GM04504 (cell line): ENCODE results near the gene SDK1.

Source experiments
- DNase-seq: peaks from one replicate; pipeline ENCODE4 v3.0.0-alpha.2; 2012; ENCODE audit warnings: low read depth

Gene SDK1

DNA sequence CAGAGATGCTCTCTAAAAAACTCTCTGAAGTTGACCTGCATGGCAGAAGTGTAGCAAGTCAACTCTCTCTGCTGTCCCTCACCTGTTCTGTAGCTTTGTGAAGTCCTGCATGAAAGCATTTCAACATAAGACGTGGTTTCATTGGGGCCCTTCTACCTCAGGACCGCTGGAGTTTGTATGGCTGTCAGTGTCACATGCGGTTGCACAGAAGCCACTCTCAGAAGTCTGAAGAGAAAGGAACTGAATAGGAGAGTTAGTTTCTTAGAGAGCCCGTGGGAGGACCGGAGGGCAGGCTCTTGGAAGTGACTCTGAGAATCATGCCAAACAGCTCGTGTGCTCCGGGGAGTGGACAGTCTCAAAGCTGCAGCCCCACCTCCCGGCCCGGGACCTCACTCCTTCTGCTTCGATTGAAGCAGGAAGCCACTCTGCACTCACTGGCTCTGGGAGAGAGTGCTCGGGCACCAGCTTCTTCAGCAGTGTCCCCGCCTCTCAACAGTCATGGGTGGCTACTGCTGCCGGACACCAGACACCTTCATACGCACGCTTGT lies 486.7 kb downstream of the SDK1 start:
- DNase-seq, result no peak

- DNase-seq, result no peak
Observed at GRCh38 chr7:3790803-3791202, 489.8 kb downstream of the SDK1 start.

- DNase-seq, result no peak
Observed at GRCh38 chr7:3791327-3791726, 490.3 kb downstream of the SDK1 start.

DNA sequence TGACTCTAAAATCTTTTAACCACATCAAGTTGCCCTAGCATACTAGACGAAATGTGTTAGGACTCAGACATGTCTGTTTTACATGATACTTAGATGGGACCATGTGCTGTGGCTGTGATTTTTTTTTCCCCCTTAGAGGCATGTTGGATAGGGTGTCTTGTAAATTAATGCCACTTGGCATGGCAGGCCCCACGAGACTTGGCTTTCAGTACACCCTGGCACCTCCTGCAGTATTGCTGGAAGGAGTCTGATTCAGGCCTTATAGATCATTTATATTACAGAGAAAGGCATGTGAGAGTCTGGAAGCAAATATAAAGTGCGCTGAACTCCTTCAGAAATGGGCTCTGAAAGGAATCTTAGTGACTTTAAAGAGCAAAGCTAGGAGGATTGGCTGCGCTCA lies 494.1 kb downstream of the SDK1 start:
- DNase-seq, result no peak

- no peak for DNase-seq
Observed at GRCh38 chr7:3795781-3796180, 494.7 kb downstream of the SDK1 start.

GRCh38 chr7:3805151-3805550 lies 504.1 kb downstream of the SDK1 start:
- no peak for DNase-seq

DNA sequence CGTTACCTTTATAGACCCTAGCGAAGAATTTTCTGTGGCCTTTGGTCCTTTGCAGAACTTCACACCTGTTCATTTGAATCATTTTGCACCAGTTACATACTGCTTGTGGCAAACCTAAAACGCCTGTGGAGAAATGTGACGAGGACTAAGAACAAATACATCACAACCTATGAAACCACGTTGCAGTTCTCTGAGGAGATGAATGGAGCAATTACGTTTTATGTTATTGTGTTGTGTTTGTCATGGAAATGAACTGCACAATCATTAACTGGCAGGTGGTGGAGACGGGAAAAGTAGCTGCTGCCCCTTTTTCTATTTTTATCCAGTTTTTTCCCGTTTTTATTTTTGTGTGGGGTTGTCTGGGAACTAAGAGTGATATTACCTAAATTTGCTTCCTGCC lies 505.5 kb downstream of the SDK1 start:
- no peak for DNase-seq

- DNase-seq, result no peak
Observed at GRCh38 chr7:3807824-3808223, 506.8 kb downstream of the SDK1 start.

- DNase-seq, result no peak
Observed at GRCh38 chr7:3821488-3821887, 520.4 kb downstream of the SDK1 start.

DNA sequence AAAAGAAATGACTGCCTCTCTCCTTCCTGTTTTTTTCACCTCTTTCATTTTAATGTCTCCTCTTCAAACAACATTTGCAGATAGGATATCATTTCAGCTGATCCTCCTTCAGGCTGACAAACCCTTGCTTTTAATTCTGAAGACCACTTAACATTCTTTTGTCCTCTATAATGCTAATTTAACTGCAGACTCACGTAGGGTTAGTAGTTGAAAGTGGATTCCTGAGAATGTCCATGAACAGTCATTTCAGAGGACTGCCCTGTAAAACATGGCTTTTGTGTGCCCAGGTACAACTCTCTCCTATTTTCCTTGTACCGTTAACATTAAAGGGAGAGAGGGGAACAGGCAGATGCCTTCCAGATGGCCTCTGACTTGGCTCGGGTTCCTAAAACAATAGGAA lies 524.4 kb downstream of the SDK1 start:
- no peak for DNase-seq

- no peak for DNase-seq
Observed at GRCh38 chr7:3832199-3832598, 531.1 kb downstream of the SDK1 start.

GRCh38 chr7:3835109-3835508 lies 534.1 kb downstream of the SDK1 start:
- DNase-seq, result no peak

DNA sequence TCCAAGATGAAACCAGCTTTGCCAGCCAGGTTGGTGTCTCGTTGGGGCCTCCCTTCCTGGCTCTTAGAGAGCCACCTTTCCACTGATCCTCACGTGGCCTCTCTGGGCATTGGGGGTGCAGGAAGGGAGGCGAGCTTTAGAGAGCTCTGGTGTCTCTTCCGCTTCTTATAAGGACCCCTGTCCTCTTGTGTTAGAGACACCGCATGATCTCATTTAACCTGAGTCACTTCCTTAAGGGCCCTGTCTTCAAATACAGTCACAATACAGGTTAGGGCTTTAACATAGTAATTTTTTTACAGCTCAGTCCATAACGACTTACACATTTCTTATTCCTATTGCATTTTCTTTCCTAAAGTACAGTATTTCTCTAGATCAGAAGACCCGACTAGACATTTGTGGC lies 535.8 kb downstream of the SDK1 start:
- DNase-seq, result no peak

DNA sequence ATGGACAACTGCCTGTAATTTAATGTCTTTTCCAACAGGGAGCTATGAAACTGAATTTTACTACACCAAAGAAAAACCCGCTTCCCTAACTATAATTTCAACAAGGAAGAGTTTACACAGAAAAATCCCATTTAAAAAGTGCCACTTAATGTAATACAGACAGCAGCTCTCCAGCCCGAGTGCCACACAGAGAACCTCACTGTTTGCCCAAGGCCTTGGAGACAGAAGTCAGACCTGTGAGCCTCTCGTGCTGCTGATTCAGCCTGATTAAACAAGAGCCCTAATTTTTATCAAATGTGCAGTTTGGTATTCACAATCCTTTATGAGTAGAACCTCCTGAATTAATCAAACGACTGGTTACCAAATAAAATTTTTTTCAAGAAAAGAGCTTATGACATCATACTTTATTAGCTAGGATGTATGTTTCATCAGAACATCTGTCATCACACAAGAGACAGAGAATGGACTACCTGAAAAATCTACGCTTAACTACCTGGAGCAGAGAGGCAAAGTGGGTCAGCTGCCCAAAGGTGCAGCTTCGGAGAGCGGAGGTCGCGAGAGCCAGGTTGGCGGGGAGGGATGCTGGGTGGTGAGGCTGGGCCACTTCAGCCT lies 543.6 kb downstream of the SDK1 start:
- DNase-seq, result no peak

- no peak for DNase-seq
Observed at GRCh38 chr7:3846738-3847137, 545.7 kb downstream of the SDK1 start.

- no peak for DNase-seq
Observed at GRCh38 chr7:3847336-3847735, 546.3 kb downstream of the SDK1 start.

- DNase-seq, result no peak
Observed at GRCh38 chr7:3859431-3859830, 558.4 kb downstream of the SDK1 start.

DNA sequence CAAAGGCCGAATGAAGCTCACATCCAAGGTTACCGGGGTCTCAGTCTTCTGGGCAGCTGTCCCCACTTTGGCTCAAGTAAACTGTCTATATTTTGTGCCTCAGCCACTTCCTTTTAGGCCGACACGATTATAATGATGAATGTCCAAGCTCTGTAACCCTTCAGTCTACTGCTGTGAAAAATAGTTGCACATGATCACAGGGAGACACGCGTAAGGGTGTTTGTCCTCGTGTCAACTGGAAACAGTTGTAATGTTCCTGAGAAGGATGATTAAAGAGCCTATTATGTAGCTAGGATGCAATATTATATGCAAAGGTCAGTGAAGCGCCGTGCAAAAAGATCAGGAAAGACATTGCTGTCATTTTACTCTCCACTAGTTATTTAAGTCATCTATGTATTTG lies 559.9 kb downstream of the SDK1 start:
- DNase-seq, result no peak

- no peak for DNase-seq
Observed at GRCh38 chr7:3861386-3861785, 560.3 kb downstream of the SDK1 start.

- DNase-seq, result no peak
Observed at GRCh38 chr7:3861941-3862340, 560.9 kb downstream of the SDK1 start.

DNA sequence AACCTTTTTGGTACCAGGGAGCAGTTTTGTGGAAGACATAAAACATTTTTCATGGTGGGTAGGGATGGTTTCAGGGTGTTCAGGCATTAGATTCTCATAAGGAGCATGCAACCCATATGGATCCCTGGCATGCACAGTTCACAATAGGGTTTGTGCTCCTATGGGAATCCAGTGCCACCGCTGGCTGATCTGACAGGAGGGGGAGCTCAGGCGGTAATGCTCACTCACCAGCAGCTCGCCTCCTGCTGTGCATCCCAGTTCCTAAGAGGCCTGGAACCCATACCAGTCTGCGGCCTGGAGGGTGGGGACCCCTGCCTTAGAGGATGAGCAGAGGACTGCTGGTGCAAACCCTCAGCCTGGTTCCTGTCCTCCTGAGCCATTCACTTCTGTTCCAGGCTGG lies 561.7 kb downstream of the SDK1 start:
- DNase-seq, result no peak

GRCh38 chr7:3866277-3866676 lies 565.2 kb downstream of the SDK1 start:
- no peak for DNase-seq

- no peak for DNase-seq
Observed at GRCh38 chr7:3867863-3868262, 566.8 kb downstream of the SDK1 start.

GRCh38 chr7:3879355-3880075 lies 578.5 kb downstream of the SDK1 start:
- no peak for DNase-seq
